ENCODE data around the gene CERCAM.

Gene CERCAM

GRCh38 chr9:128390150-128390812 lies 30.4 kb upstream of the CERCAM start:
- Histone ChIP-seq H3K27me3 (ENCODE audit: insufficient read depth, poor library complexity, severe bottlenecking) (no peaks in the 10 kb centered on the region), H3K4me3 (replicated peaks; ENCODE audit: insufficient read depth, low read length) (no peak overlapping the region), H3K27ac (replicated peaks) (no peak overlapping the region)
- TF ChIP-seq REST (IDR thresholded peaks at IDR 0.05; ENCODE audit: insufficient replicate concordance, low read depth) (no peak), GABPA (IDR thresholded peaks at IDR 0.05; ENCODE audit: low read depth) (no peak), CTCF (IDR thresholded peaks at IDR 0.05; ENCODE audit: insufficient read depth, low read length) (no peak), POLR2AphosphoS5 (IDR thresholded peaks at IDR 0.05; ENCODE audit: low read depth) (no peak), SPI1 (IDR thresholded peaks at IDR 0.05; ENCODE audit: borderline replicate concordance, low read depth) (no peak)
- no peak for DNase-seq (ENCODE audit: low read depth in 1 of 2, low spot score in 1 of 2)

GRCh38 chr9:128390813-128391711 lies 29.6 kb upstream of the CERCAM start:
- H3K27ac ChIP-seq (replicated peaks), result no peak overlapping the region
- no peak overlapping the region for H3K4me3 ChIP-seq (replicated peaks; ENCODE audit: insufficient read depth, low read length)
- TF ChIP-seq POLR2AphosphoS5 (IDR thresholded peaks at IDR 0.05; ENCODE audit: low read depth) (no peak), SPI1 (IDR thresholded peaks at IDR 0.05; ENCODE audit: borderline replicate concordance, low read depth) (no peak), CTCF (IDR thresholded peaks at IDR 0.05; ENCODE audit: insufficient read depth, low read length) (no peak), REST (IDR thresholded peaks at IDR 0.05; ENCODE audit: insufficient replicate concordance, low read depth) (no peak), GABPA (IDR thresholded peaks at IDR 0.05; ENCODE audit: low read depth) (no peak)
- no peak for DNase-seq (ENCODE audit: low read depth in 1 of 2, low spot score in 1 of 2)
- H3K27me3 ChIP-seq (ENCODE audit: insufficient read depth, poor library complexity, severe bottlenecking), result no peaks in the 10 kb centered on the region

- no peaks in the 10 kb centered on the region for H3K27me3 ChIP-seq (ENCODE audit: insufficient read depth, poor library complexity, severe bottlenecking)
- no peak overlapping the region for H3K4me3 ChIP-seq (replicated peaks; ENCODE audit: insufficient read depth, low read length)
- DNase-seq (ENCODE audit: low read depth in 1 of 2, low spot score in 1 of 2), result no peak
- TF ChIP-seq POLR2AphosphoS5 (IDR thresholded peaks at IDR 0.05; ENCODE audit: low read depth), result no peak
- no peak for TF ChIP-seq CTCF (IDR thresholded peaks at IDR 0.05; ENCODE audit: insufficient read depth, low read length)
- TF ChIP-seq GABPA (IDR thresholded peaks at IDR 0.05; ENCODE audit: low read depth), result no peak
- no peak for TF ChIP-seq REST (IDR thresholded peaks at IDR 0.05; ENCODE audit: insufficient replicate concordance, low read depth)
- no peak for TF ChIP-seq SPI1 (IDR thresholded peaks at IDR 0.05; ENCODE audit: borderline replicate concordance, low read depth)
- H3K27ac ChIP-seq (replicated peaks), result no peak overlapping the region
Observed at GRCh38 chr9:128391956-128392301, 28.7 kb upstream of the CERCAM start.

Data from HL-60 (cell line).